Keratinocyte (primary cell): Measurements from ENCODE around the gene PIM3.

Source experiments
- EZH2 ChIP-seq: IDR thresholded peaks from one replicate; pipeline ENCODE4 v1.6.1; 2012; ENCODE audit warnings: inconsistent platforms, mild to moderate bottlenecking, low read length, moderate library complexity
- TF ChIP-seq, protein P1 (sequence below), 3 experiments: IDR thresholded peaks in 1 of 3; conservative IDR thresholded peaks in 1 of 3; optimal IDR thresholded peaks in 1 of 3; 2 replicates in 2 of 3; 3 replicates in 1 of 3; pipeline versions ENCODE3 to v1.5.1; 2011; ENCODE audit warnings: low read length in 3 of 3, mild to moderate bottlenecking in 3 of 3, moderate library complexity in 2 of 3, control low read depth in 1 of 3, inconsistent platforms in 1 of 3; ENCODE audit not compliant: insufficient read depth in 2 of 3; ENCODE audit errors: extremely low read depth in 1 of 3

DNA sequence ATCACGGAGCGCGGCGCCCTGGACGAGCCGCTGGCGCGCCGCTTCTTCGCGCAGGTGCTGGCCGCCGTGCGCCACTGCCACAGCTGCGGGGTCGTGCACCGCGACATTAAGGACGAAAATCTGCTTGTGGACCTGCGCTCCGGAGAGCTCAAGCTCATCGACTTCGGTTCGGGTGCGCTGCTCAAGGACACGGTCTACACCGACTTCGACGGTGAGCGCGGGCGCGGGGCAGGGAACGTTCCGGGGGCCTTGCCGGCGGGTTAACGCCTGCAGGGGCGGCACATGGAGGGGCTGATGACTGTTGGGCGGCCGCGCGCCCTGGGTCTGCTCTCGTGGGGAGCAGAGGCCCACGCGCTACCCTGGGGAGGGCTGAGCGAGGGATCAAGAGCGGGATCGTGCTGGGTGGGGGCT lies 1.0 kb downstream of the PIM3 start:
- TF ChIP-seq, protein P1, sequence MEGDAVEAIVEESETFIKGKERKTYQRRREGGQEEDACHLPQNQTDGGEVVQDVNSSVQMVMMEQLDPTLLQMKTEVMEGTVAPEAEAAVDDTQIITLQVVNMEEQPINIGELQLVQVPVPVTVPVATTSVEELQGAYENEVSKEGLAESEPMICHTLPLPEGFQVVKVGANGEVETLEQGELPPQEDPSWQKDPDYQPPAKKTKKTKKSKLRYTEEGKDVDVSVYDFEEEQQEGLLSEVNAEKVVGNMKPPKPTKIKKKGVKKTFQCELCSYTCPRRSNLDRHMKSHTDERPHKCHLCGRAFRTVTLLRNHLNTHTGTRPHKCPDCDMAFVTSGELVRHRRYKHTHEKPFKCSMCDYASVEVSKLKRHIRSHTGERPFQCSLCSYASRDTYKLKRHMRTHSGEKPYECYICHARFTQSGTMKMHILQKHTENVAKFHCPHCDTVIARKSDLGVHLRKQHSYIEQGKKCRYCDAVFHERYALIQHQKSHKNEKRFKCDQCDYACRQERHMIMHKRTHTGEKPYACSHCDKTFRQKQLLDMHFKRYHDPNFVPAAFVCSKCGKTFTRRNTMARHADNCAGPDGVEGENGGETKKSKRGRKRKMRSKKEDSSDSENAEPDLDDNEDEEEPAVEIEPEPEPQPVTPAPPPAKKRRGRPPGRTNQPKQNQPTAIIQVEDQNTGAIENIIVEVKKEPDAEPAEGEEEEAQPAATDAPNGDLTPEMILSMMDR (optimal IDR thresholded peaks at IDR 0.05 in 1 of 3, IDR thresholded peaks at IDR 0.05 in 1 of 3, conservative IDR thresholded peaks at IDR 0.05 in 1 of 3; ENCODE audit: extremely low read depth in 1 of 3, insufficient read depth in 2 of 3, low read length in 3 of 3), result no peak
- no peak for TF ChIP-seq EZH2
